CD14-positive monocyte (primary cell): ENCODE results near the gene CPT1C. TPM values are rescaled to one million over a fixed set of nuclear protein-coding genes. Genes with fewer than 3 reads are reported as not detected.

Experiments used
- DNase-seq, 3 donors: peaks; one replicate each; pipeline ENCODE4 v3.0.0-alpha.2; 2011 to 2022
- H2AFZ ChIP-seq: 2 replicates; pipeline ENCODE4 v1.6.0; 2012; ENCODE audit warnings: mild to moderate bottlenecking, low read depth, low read length, inconsistent platforms; ENCODE audit not compliant: insufficient read depth, poor library complexity, severe bottlenecking
- H3K27ac ChIP-seq, 2 donors: 1 replicate in 1 of 2; 2 replicates in 1 of 2; pipeline ENCODE4 v1.5.1; 2012 to 2013; ENCODE audit warnings: low read length in 2 of 2, control low read depth in 1 of 2, inconsistent platforms in 1 of 2, low read depth in 1 of 2, mild to moderate bottlenecking in 1 of 2
- H3K27me3 ChIP-seq, 2 donors: one replicate each; pipeline versions ENCODE4 v1.6.0 to v1.6.1; 2011 to 2013; ENCODE audit warnings: low read length in 2 of 2; ENCODE audit not compliant: control insufficient read depth in 2 of 2, insufficient read depth in 2 of 2
- H3K36me3 ChIP-seq, 2 donors: replicated peaks in 1 of 2; 1 replicate in 1 of 2; 2 replicates in 1 of 2; pipeline versions ENCODE4 v1.5.1 to v1.6.1; 2012 to 2013; ENCODE audit warnings: low read length in 2 of 2, control low read depth in 1 of 2, inconsistent platforms in 1 of 2, mild to moderate bottlenecking in 1 of 2; ENCODE audit not compliant: insufficient read depth in 2 of 2, control insufficient read depth in 1 of 2
- H3K4me1 ChIP-seq, 2 donors: 1 replicate in 1 of 2; 2 replicates in 1 of 2; pipeline versions ENCODE4 v1.5.1 to v1.6.1; 2012 to 2013; ENCODE audit warnings: low read length in 2 of 2, control low read depth in 1 of 2, inconsistent platforms in 1 of 2, mild to moderate bottlenecking in 1 of 2, moderate library complexity in 1 of 2; ENCODE audit not compliant: insufficient read depth in 2 of 2, control insufficient read depth in 1 of 2
- H3K4me2 ChIP-seq: replicated peaks from 2 replicates; pipeline ENCODE3; 2012; ENCODE audit warnings: low read length, moderate library complexity, mild to moderate bottlenecking; ENCODE audit not compliant: poor library complexity, severe bottlenecking; ENCODE audit errors: extremely low read depth
- H3K4me3 ChIP-seq, 3 experiments: fragments of 200-600 bp in 1 of 3; sonication (generic) in 1 of 3; replicated peaks in 1 of 3; 1 replicate in 2 of 3; 2 replicates in 1 of 3; pipeline ENCODE4 v1.5.1; 2011 to 2013; ENCODE audit warnings: low read length in 3 of 3, mild to moderate bottlenecking in 3 of 3, control low read depth in 2 of 3, low read depth in 2 of 3, inconsistent platforms in 1 of 3, moderate library complexity in 1 of 3
- H3K79me2 ChIP-seq: 2 replicates; pipeline ENCODE4 v1.6.0; 2012; ENCODE audit warnings: mild to moderate bottlenecking, control low read depth, inconsistent platforms, low read length, moderate library complexity; ENCODE audit not compliant: insufficient read depth
- H3K9ac ChIP-seq: 2 replicates; pipeline ENCODE4 v1.6.0; 2017; ENCODE audit warnings: low read length, mild to moderate bottlenecking; ENCODE audit not compliant: insufficient read depth, poor library complexity, severe bottlenecking
- H3K9me3 ChIP-seq, 2 donors: replicated peaks in 1 of 2; 1 replicate in 1 of 2; 2 replicates in 1 of 2; pipeline versions ENCODE4 v1.5.1 to v1.6.1; 2012 to 2013; ENCODE audit warnings: low read length in 2 of 2, control low read depth in 1 of 2; ENCODE audit not compliant: control insufficient read depth in 1 of 2, insufficient read depth in 1 of 2
- H4K20me1 ChIP-seq: 2 replicates; pipeline ENCODE4 v1.6.0; 2012; ENCODE audit warnings: mild to moderate bottlenecking, low read length, control low read depth, moderate library complexity; ENCODE audit not compliant: insufficient read depth
- H3K27ac Mint-ChIP-seq, 7 donors: one replicate each; pipeline ENCODE4 v1.8.0; 2020; ENCODE audit warnings: mild to moderate bottlenecking in 7 of 7, mixed read lengths in 7 of 7, moderate library complexity in 6 of 7, inconsistent platforms in 2 of 7
- H3K27me3 Mint-ChIP-seq, 3 donors: one replicate each; pipeline ENCODE4 v1.8.0; 2021 to 2022; ENCODE audit warnings: low read depth in 3 of 3, mild to moderate bottlenecking in 3 of 3, mixed read lengths in 3 of 3, moderate library complexity in 3 of 3, inconsistent platforms in 1 of 3
- H3K36me3 Mint-ChIP-seq, 2 donors: one replicate each; pipeline ENCODE4 v1.8.0; 2020; ENCODE audit warnings: mixed read lengths in 2 of 2, inconsistent platforms in 1 of 2, mild to moderate bottlenecking in 1 of 2
- H3K4me1 Mint-ChIP-seq: one replicate; pipeline ENCODE4 v1.8.0; 2020; ENCODE audit warnings: mild to moderate bottlenecking, mixed read lengths
- H3K4me3 Mint-ChIP-seq, 2 donors: one replicate each; pipeline ENCODE4 v1.8.0; 2020; ENCODE audit warnings: mild to moderate bottlenecking in 2 of 2, mixed read lengths in 2 of 2, moderate library complexity in 1 of 2
- H3K9me3 Mint-ChIP-seq, 7 donors: one replicate each; pipeline ENCODE4 v1.8.0; 2020 to 2022; ENCODE audit warnings: mixed read lengths in 7 of 7, mild to moderate bottlenecking in 6 of 7, moderate library complexity in 6 of 7, inconsistent platforms in 2 of 7
- CTCF ChIP-seq: fragments of 200-600 bp; IDR thresholded peaks from one replicate; pipeline ENCODE4 v1.8.0; 2022; ENCODE audit warnings: antibody characterized with exemption, mild to moderate bottlenecking
- WGBS: methylation state at CpG from one replicate; pipeline ENCODE4 v1.1.5; 2013; ENCODE audit warnings: missing lambda C conversion rate; ENCODE audit not compliant: insufficient coverage; 5-methylcytosine and 5-hydroxymethylcytosine counted together
- intact Hi-C, 2 donors: fragments of 100-400 bp; cut with micrococcal nuclease; formaldehyde crosslinking; loops; one replicate each; pipeline versions ENCODE4 v1.15.0 to v1.15.1; 2023
- polyA plus RNA-seq, 3 donors: library from polyadenylated mRNA; depleted of rRNA in 1 of 3; unstranded in 2 of 3; stranded (reverse) in 1 of 3; fragments of 300-500 nt in 2 of 3; fragments of >200 nt in 1 of 3; fragmentation: Illumina TruSeq in 2 of 3; gene quantifications; 1 replicate in 2 of 3; 2 replicates in 1 of 3; pipeline ENCODE4 v1.2.3, GENCODE V29; 2012 to 2021

The CPT1C gene
- polyA plus RNA-seq, 3 donors: not detected

- Mint-ChIP-seq H3K36me3 (no peaks in the 10 kb centered on the region), H3K4me1 (peaks cover 2% of the 10 kb centered on the region), H3K27ac (no peak overlapping the region), H3K4me3 (no peak overlapping the region), H3K27me3 (peaks cover 9 to 28% (median 9%) of the 10 kb centered on the region in 3 donors), H3K9me3 (peaks cover 0 to 2% (median 0%) of the 10 kb centered on the region in 7 donors)
- TF ChIP-seq CTCF: no peak
- H2AFZ ChIP-seq: no peak overlapping the region
- no peaks in the 10 kb centered on the region for H4K20me1 ChIP-seq
- intact Hi-C loops: no loop called here
- H3K27me3 ChIP-seq: peaks cover 0 to 4% of the 10 kb centered on the region in 2 donors
- DNase-seq: no peak
- H3K4me3 ChIP-seq: no peak overlapping the region
- H3K9me3 ChIP-seq: no peaks in the 10 kb centered on the region
- H3K9ac ChIP-seq: no peak overlapping the region
- H3K36me3 ChIP-seq: no peaks in the 10 kb centered on the region
- no peak overlapping the region for H3K4me2 ChIP-seq
- H3K27ac ChIP-seq: no peak overlapping the region
- no peaks in the 10 kb centered on the region for H3K79me2 ChIP-seq
- 43% methylated on average over 34 of the region's 40 CpGs for WGBS
- no peaks in the 10 kb centered on the region for H3K4me1 ChIP-seq
Observed at GRCh38 chr19:49701271-49701786, 10.4 kb downstream of the CPT1C start.

GRCh38 chr19:49704888-49705642 is 14.1 kb downstream of the CPT1C start:
- DNase-seq: no peak
- Histone ChIP-seq H3K9me3 (no peaks in the 10 kb centered on the region), H2AFZ (no peak overlapping the region), H3K79me2 (no peaks in the 10 kb centered on the region), H4K20me1 (no peaks in the 10 kb centered on the region), H3K36me3 (no peaks in the 10 kb centered on the region), H3K4me1 (no peaks in the 10 kb centered on the region), H3K27ac (no peak overlapping the region), H3K9ac (no peak overlapping the region), H3K4me3 (no peak overlapping the region), H3K27me3 (peaks cover 0 to 4% of the 10 kb centered on the region in 2 donors), H3K4me2 (no peak overlapping the region)
- H3K36me3 Mint-ChIP-seq: no peaks in the 10 kb centered on the region
- H3K9me3 Mint-ChIP-seq: peaks cover 0 to 2% (median 0%) of the 10 kb centered on the region in 7 donors
- no peak for TF ChIP-seq CTCF
- intact Hi-C loops: no loop called here
- peaks cover 7 to 19% (median 11%) of the 10 kb centered on the region in 3 donors for H3K27me3 Mint-ChIP-seq
- H3K4me3 Mint-ChIP-seq: no peak overlapping the region
- no peak overlapping the region for H3K27ac Mint-ChIP-seq
- WGBS: 91% methylated on average over 19 of the region's 22 CpGs
- peaks cover 2% of the 10 kb centered on the region for H3K4me1 Mint-ChIP-seq
